ENCODE results near the gene KLHL30.

Gene KLHL30

GRCh38 chr2:238129166-238130010 is 9.1 kb upstream of the KLHL30 start:
- in situ Hi-C loops (cut with MboI; ENCODE audit: low sequenced_read_pairs, unreplicated experiment): no loop called here
- no peak for TF ChIP-seq CTCF (IDR thresholded peaks at IDR 0.05; ENCODE audit: borderline replicate concordance, control extremely low read depth, extremely low read depth, insufficient read depth, missing control alignments)
- no peak for DNase-seq (ENCODE audit: low spot score)

- no peak for TF ChIP-seq CTCF (IDR thresholded peaks at IDR 0.05; ENCODE audit: borderline replicate concordance, control extremely low read depth, extremely low read depth, insufficient read depth, missing control alignments)
- DNase-seq (ENCODE audit: low spot score): no peak
- in situ Hi-C loops (cut with MboI; ENCODE audit: low sequenced_read_pairs, unreplicated experiment): no loop called here
Observed at GRCh38 chr2:238130111-238130695, 8.3 kb upstream of the KLHL30 start.

- DNase-seq (ENCODE audit: low spot score): no peak
- in situ Hi-C loops (cut with MboI; ENCODE audit: low sequenced_read_pairs, unreplicated experiment): no loop called here
- no peak for TF ChIP-seq CTCF (IDR thresholded peaks at IDR 0.05; ENCODE audit: borderline replicate concordance, control extremely low read depth, extremely low read depth, insufficient read depth, missing control alignments)
Observed at GRCh38 chr2:238130696-238131628, 7.5 kb upstream of the KLHL30 start.

- in situ Hi-C loops (cut with MboI; ENCODE audit: low sequenced_read_pairs, unreplicated experiment): no loop called here
- TF ChIP-seq CTCF (IDR thresholded peaks at IDR 0.05; ENCODE audit: borderline replicate concordance, control extremely low read depth, extremely low read depth, insufficient read depth, missing control alignments): no peak
- DNase-seq (ENCODE audit: low spot score): no peak
Observed at GRCh38 chr2:238131761-238132462, 6.6 kb upstream of the KLHL30 start.

- in situ Hi-C loops (cut with MboI; ENCODE audit: low sequenced_read_pairs, unreplicated experiment): no loop called here
- no peak for TF ChIP-seq CTCF (IDR thresholded peaks at IDR 0.05; ENCODE audit: borderline replicate concordance, control extremely low read depth, extremely low read depth, insufficient read depth, missing control alignments)
- no peak for DNase-seq (ENCODE audit: low spot score)
Observed at GRCh38 chr2:238132463-238133450, 5.7 kb upstream of the KLHL30 start.
